Panc1 (cell line): ENCODE measurements around the gene MAPRE2. TPM values are rescaled to one million over a fixed set of nuclear protein-coding genes. Genes with fewer than 3 reads are reported as not detected.

Experiments used
- ATAC-seq: fragments of 200-7000 bp; cut with Tn5 transposase; 2 replicates; pipeline ENCODE4 v1.9.1; 2020; ENCODE audit warnings: mild to moderate bottlenecking, moderate library complexity
- BruUV-seq: library from RNA; stranded (reverse); fragments of 400-500 nt; replicated peaks from 2 replicates; lab custom pipeline; 2021; lab: Mats Ljungman, UMichigan
- CTCF ChIA-PET: fragments of 300-600 bp; sonication (Branson Sonifier 250); formaldehyde crosslinking; loops from one replicate; lab custom pipeline; 2022; ENCODE audit warnings: antibody characterized with exemption; lab: Charles Lee
- POLR2A ChIA-PET: fragments of 300-600 bp; sonication (Branson Sonifier 250); formaldehyde crosslinking; loops from one replicate; lab custom pipeline; 2022; ENCODE audit warnings: antibody characterized with exemption; lab: Charles Lee
- DNase-seq: peaks from one replicate; pipeline ENCODE4 v3.0.0-alpha.2; 2010; ENCODE audit warnings: low read depth, low spot score
- H3K27ac ChIP-seq: 2 replicates; pipeline ENCODE4 v1.5.1; 2011; ENCODE audit warnings: mild to moderate bottlenecking, low read length, inconsistent platforms
- H3K27me3 ChIP-seq: fragments of 200-500 bp; sonication (Bioruptor generic); 2 replicates; pipeline ENCODE4 v1.6.0; 2014; ENCODE audit warnings: low read length, inconsistent platforms; ENCODE audit not compliant: control insufficient read depth, insufficient read depth
- H3K36me3 ChIP-seq: fragments of 200-500 bp; sonication (Bioruptor generic); 2 replicates; pipeline ENCODE4 v1.5.1; 2014; ENCODE audit warnings: inconsistent platforms, mild to moderate bottlenecking, low read length, moderate library complexity; ENCODE audit not compliant: control insufficient read depth, insufficient read depth
- H3K4me1 ChIP-seq: 2 replicates; pipeline ENCODE4 v1.5.1; 2011; ENCODE audit warnings: inconsistent platforms, mild to moderate bottlenecking, low read length, moderate library complexity; ENCODE audit not compliant: control insufficient read depth, insufficient read depth
- H3K4me3 ChIP-seq, 2 experiments: 2 replicates each; pipeline ENCODE4 v1.5.1; 2011 to 2012; ENCODE audit warnings: low read depth in 2 of 2, low read length in 2 of 2, mild to moderate bottlenecking in 2 of 2, inconsistent platforms in 1 of 2, moderate library complexity in 1 of 2
- H3K9me3 ChIP-seq: fragments of 200-500 bp; sonication (Bioruptor generic); 2 replicates; pipeline ENCODE4 v1.5.1; 2014; ENCODE audit warnings: low read depth, mild to moderate bottlenecking, inconsistent platforms, low read length, moderate library complexity; ENCODE audit not compliant: control insufficient read depth, insufficient read depth
- POLR2AphosphoS5 ChIP-seq: IDR thresholded peaks from 2 replicates; pipeline ENCODE4 v1.6.1; 2012; ENCODE audit warnings: mild to moderate bottlenecking, low read depth, low read length, moderate library complexity
- REST ChIP-seq, 2 experiments: IDR thresholded peaks; 2 replicates each; pipeline ENCODE4 v1.6.1; 2011 to 2012; ENCODE audit warnings: low read depth in 2 of 2, control low read depth in 1 of 2, low read length in 1 of 2, mild to moderate bottlenecking in 1 of 2, moderate library complexity in 1 of 2; ENCODE audit not compliant: insufficient read depth in 1 of 2
- SIN3A ChIP-seq: IDR thresholded peaks from 2 replicates; pipeline ENCODE4 v1.6.1; 2012; ENCODE audit warnings: low read depth, mild to moderate bottlenecking, low read length, moderate library complexity, borderline replicate concordance; ENCODE audit not compliant: insufficient read depth
- TCF7L2 ChIP-seq: IDR thresholded peaks from 2 replicates; pipeline ENCODE4 v1.6.1; 2011; ENCODE audit warnings: mild to moderate bottlenecking, low read depth, low read length, inconsistent platforms
- in situ Hi-C: cut with HindIII; loops from 2 replicates; pipeline ENCODE4 v1.10.0; 2016; ENCODE audit warnings: low sequenced_read_pairs, low pct_unique_long_range_greater_than_20kb
- intact Hi-C: fragments of 100-400 bp; cut with micrococcal nuclease; formaldehyde crosslinking; loops from one replicate; pipeline ENCODE4 v1.10.0; 2022; ENCODE audit not compliant: unreplicated experiment
- total RNA-seq: library from RNA; stranded (reverse); gene quantifications from one replicate; pipeline ENCODE4 v1.2.1, GENCODE V29; 2021; ENCODE audit not compliant: unreplicated experiment
- TF ChIP-seq, protein P1 (sequence below): fragments of 450-650 bp; IDR thresholded peaks from 2 replicates; pipeline ENCODE4 v1.5.1; 2017; ENCODE audit warnings: mild to moderate bottlenecking

The MAPRE2 gene
- total RNA-seq, 1 experiment from 2014 or later = 14.1 TPM

- Histone ChIP-seq H3K9me3 (no peaks in the 10 kb centered on the region), H3K27me3 (no peaks in the 10 kb centered on the region), H3K4me1 (no peaks in the 10 kb centered on the region), H3K27ac (no peak overlapping the region), H3K4me3 (no peak overlapping the region), H3K36me3 (no peaks in the 10 kb centered on the region)
- intact Hi-C loops = no loop called here
- TF ChIP-seq REST (IDR thresholded peaks at IDR 0.05; ENCODE audit: insufficient read depth in 1 of 2, low read depth in 2 of 2, low read length in 1 of 2) (no peak), SIN3A (no peak), TCF7L2 (no peak), POLR2AphosphoS5 (no peak)
- TF ChIP-seq, protein P1, sequence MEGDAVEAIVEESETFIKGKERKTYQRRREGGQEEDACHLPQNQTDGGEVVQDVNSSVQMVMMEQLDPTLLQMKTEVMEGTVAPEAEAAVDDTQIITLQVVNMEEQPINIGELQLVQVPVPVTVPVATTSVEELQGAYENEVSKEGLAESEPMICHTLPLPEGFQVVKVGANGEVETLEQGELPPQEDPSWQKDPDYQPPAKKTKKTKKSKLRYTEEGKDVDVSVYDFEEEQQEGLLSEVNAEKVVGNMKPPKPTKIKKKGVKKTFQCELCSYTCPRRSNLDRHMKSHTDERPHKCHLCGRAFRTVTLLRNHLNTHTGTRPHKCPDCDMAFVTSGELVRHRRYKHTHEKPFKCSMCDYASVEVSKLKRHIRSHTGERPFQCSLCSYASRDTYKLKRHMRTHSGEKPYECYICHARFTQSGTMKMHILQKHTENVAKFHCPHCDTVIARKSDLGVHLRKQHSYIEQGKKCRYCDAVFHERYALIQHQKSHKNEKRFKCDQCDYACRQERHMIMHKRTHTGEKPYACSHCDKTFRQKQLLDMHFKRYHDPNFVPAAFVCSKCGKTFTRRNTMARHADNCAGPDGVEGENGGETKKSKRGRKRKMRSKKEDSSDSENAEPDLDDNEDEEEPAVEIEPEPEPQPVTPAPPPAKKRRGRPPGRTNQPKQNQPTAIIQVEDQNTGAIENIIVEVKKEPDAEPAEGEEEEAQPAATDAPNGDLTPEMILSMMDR = no peak
- ATAC-seq = no peak
- ChIA-PET CTCF (no interaction called here), POLR2A (no interaction called here)
- no TSS peak for BruUV-seq
- DNase-seq = no peak
- in situ Hi-C loops = no loop called here
Observed at GRCh38 chr18:35134791-35135531, 93.7 kb downstream of the MAPRE2 start.

DNA sequence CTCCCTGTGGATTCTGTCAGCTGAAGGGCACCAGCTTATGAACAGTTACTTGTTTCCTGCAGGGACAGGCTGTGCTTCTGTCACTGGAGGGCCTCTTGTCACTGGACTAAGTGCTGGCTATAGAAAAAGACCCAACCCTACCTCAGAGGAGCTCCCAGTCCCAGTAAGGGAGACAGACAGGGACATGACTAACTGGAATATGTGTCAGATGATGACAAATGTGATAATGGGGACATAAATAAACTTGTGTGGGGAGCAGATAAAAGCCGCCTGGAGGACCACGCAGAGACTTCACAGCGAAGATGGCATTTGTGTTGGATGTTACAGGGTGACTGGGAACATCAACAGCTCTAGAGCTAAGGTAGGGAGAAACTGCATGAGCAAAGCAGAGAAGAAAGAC lies 95.0 kb downstream of the MAPRE2 start:
- CTCF ChIA-PET = no interaction called here

More for the DNA sequence above, 95.0 kb downstream of the MAPRE2 start:
- Histone ChIP-seq H3K27ac (no peak overlapping the region), H3K4me1 (no peaks in the 10 kb centered on the region), H3K36me3 (no peaks in the 10 kb centered on the region), H3K27me3 (no peaks in the 10 kb centered on the region), H3K9me3 (no peaks in the 10 kb centered on the region), H3K4me3 (no peak overlapping the region)
- no peak for DNase-seq
- in situ Hi-C loops = no loop called here
- no peak for ATAC-seq
- BruUV-seq = no TSS peak
- TF ChIP-seq, protein P1 = no peak
- TF ChIP-seq TCF7L2 (no peak), REST (IDR thresholded peaks at IDR 0.05; ENCODE audit: insufficient read depth in 1 of 2, low read depth in 2 of 2, low read length in 1 of 2) (no peak), SIN3A (no peak), POLR2AphosphoS5 (no peak)
- POLR2A ChIA-PET = no interaction called here
- intact Hi-C loops = no loop called here
